HUES64 (cell line): Measurements from ENCODE around the gene CAPS.
"Not testable (repeated sequence)": the region's sequence is repeated elsewhere in the genome, so short reads cannot be mapped to it uniquely, and the experiment has no call there.

ENCODE experiments used
- H3K27ac ChIP-seq: 2 replicates; pipeline ENCODE4 v1.7.0; 2013; ENCODE audit warnings: low read depth, low read length, inconsistent platforms
- H3K27me3 ChIP-seq: 2 replicates; pipeline ENCODE4 v1.6.1; 2013; ENCODE audit warnings: mild to moderate bottlenecking, low read length; ENCODE audit not compliant: insufficient read depth
- H3K36me3 ChIP-seq: 2 replicates; pipeline ENCODE4 v1.6.1; 2013; ENCODE audit warnings: mild to moderate bottlenecking, low read length; ENCODE audit not compliant: insufficient read depth
- H3K4me1 ChIP-seq: 2 replicates; pipeline ENCODE4 v1.6.1; 2013; ENCODE audit warnings: mild to moderate bottlenecking, low read length, moderate library complexity; ENCODE audit not compliant: insufficient read depth
- H3K4me3 ChIP-seq: 2 replicates; pipeline ENCODE4 v1.5.1; 2013; ENCODE audit warnings: mild to moderate bottlenecking, low read length, moderate library complexity
- H3K9ac ChIP-seq: 2 replicates; pipeline ENCODE4 v1.6.1; 2013; ENCODE audit warnings: mild to moderate bottlenecking, low read depth, low read length
- H3K9me3 ChIP-seq: 2 replicates; pipeline ENCODE4 v1.6.1; 2013; ENCODE audit warnings: low read depth, low read length; ENCODE audit not compliant: insufficient read depth
- WGBS: fragments of 150-250, 120-280 bp; methylation state at CpG from one replicate; pipeline ENCODE4 v1.1.7; 2013; ENCODE audit warnings: missing lambda C conversion rate; 5-methylcytosine and 5-hydroxymethylcytosine counted together

The CAPS gene

DNA sequence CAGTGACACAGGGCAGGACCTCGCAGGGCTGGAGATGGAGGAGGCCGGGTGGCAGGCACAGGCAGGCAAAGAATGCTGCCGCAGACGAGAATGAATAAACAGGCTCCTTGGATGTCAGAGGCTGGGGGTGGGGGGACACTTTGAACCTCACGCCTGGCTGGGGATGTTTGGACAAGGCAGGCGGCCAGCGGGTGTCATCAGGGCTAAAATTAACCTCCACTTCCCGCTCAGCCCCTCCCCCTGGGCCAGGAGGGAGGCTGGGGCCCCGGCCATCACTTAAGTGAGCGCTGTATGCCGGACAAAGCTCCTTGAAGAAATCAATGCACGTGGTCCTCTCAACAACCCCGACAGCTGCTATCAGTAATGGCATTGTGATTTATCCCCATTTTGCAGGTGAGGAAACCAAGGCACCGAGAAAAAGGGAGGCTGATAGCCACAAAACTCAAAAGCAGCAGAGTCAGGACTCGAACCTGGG is 33.4 kb upstream of the CAPS start:
- no peaks in the 10 kb centered on the region for H3K36me3 ChIP-seq
- H3K27me3 ChIP-seq, result no peaks in the 10 kb centered on the region
- no peak overlapping the region for H3K9ac ChIP-seq
- no peaks in the 10 kb centered on the region for H3K9me3 ChIP-seq
- no peak overlapping the region for H3K27ac ChIP-seq
- peaks cover 3% of the 10 kb centered on the region; the same call in 1 of the 2 replicates for H3K4me1 ChIP-seq
- H3K4me3 ChIP-seq, result no peak overlapping the region
- 37% methylated on average over 15 of the region's 15 CpGs for WGBS

DNA sequence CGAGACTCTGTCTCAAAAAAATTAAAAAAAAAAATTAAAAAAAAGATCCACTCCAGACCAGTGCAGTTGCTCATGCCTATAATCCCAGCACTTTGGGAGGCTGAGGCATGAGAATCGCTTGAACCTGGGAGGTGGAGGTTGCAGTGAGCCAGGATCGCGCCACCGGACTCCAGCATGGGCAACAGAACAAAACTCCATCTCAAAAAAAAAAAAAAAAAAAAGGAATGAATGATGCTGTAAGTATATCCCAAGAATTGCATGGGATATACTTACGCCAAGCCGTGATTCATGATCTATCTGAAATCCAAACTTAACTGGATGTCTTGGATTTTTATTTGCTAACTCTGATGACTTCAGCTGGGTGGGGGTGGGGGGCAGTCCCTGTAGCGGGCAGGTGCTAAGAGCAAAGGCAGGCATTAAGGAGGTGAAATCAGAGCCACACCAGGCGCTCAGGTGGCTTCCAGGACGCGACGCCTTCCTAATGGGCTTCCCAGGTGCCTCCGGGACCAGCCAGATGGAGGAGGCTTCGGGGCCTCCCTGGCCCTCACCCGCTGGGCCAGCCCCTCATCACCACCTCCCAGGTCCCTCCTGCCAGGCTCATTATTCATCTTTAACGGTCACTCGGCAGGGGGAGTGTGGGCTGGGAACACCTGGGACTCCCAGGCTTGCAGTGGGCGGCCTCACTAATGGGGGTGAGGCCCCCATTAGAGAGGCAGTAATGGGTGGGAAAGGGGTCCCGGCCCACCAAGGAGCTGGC is 32.3 kb upstream of the CAPS start:
- 66% methylated on average over 16 of the region's 19 CpGs for WGBS
- no peak overlapping the region for H3K4me3 ChIP-seq
- H3K9ac ChIP-seq, result no peak overlapping the region
- H3K27me3 ChIP-seq, result no peaks in the 10 kb centered on the region
- no peaks in the 10 kb centered on the region for H3K36me3 ChIP-seq
- H3K4me1 ChIP-seq, result peaks cover 3% of the 10 kb centered on the region; the same call in 1 of the 2 replicates
- no peaks in the 10 kb centered on the region for H3K9me3 ChIP-seq
- H3K27ac ChIP-seq, result no peak overlapping the region

DNA sequence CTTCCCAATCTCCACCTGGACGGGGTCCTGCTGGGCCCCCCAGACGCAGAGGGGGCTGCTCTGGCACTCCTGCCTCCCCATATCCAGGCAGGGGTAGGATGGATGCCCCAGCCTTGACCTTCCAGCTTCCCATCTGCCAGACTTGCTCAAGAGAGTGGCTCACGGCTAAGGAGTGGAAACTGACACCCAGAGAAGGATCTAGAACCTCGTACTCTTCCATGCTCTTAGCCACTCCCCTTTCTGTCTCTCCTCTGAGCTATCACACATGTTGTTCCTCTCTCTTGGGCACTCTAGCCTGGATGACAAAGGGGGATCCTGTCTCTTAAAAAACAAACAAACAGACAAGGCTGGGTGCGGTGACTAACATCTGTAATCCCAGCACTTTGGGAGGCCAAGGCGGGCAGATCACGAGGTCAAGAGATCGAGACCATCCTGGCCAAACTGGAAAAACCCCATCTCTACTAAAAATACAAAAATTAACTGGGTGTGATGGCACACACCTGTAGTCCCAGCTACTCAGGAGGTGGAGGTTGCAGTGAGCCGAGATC is 31.6 kb upstream of the CAPS start:
- peaks cover 3% of the 10 kb centered on the region; the same call in 1 of the 2 replicates for H3K4me1 ChIP-seq
- H3K27me3 ChIP-seq, result no peaks in the 10 kb centered on the region
- WGBS, result 81% methylated on average over 9 of the region's 9 CpGs
- no peak overlapping the region for H3K9ac ChIP-seq
- no peaks in the 10 kb centered on the region for H3K9me3 ChIP-seq
- no peaks in the 10 kb centered on the region for H3K36me3 ChIP-seq
- H3K4me3 ChIP-seq, result no peak overlapping the region
- no peak overlapping the region for H3K27ac ChIP-seq

DNA sequence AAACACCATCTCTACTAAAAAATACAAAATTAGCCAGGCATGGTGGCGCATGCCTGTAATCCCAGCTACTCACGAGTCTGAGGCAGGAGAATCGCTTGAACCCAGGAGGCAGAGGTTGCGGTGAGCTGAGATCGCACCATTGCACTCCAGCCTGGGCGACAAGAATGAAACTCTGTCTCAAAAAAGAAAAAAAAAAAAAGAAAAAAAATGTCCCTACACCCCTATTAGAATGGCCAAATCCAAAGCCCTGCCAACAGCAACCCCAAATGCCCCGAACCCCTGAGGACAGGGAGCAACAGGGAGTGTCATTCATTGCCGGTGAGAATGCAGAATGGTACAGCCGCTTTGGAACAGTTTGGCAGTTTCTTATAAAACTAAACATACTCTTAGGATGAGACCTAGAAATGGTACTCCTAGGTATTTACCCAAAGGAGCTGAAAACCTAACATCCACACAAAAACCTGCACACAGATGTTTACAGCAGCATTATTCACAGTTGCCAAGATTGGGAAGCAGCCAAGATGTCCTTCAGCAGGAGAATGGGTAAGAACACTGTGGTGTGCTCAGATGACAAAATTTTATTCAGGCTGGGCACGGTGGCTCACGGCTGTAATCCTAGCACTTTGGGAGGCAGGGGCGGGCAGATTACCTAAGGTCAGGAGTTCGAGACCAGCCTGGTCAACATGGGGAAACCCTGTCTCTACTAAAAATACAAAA is 30.7 kb upstream of the CAPS start:
- WGBS, result 88% methylated on average over 10 of the region's 13 CpGs
- not testable (repeated sequence) for H3K4me3 ChIP-seq, H3K9ac ChIP-seq, H3K27ac ChIP-seq, H3K27me3 ChIP-seq, H3K4me1 ChIP-seq, H3K9me3 ChIP-seq, H3K36me3 ChIP-seq

DNA sequence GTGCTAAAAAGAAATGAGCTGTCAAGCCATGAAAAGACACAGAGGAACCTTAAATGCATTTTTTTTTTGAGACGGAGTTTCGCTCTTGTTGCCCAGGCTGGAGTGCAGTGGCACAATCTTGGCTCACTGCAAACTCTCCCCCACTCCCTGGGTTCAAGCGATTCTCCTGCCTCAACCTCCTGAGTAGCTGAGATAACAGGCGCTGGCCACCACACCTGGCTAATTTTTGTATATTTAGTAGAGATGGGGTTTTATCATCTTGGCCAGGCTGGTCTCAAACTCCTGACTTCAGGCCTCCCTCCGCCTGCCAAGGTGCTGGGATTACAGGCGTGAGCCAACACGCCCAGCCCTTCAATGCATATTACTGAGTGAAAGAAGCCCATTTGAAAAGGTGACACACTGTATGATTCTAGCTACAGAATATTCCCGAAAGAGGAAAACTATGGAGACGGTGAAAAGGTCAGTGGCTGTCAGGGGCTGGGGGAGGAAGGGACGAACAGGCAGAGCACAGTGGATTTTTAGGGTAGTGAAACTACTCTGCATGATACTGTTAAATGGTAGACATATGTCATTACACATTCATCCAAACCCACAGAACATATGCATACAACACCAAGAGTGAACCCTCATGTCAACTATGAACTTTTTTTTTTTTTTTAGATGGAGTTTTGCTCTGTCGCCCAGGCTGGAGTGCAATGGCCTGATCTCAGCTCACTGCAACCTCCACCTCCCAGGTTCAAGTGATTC is 29.8 kb upstream of the CAPS start:
- not testable (repeated sequence) for H3K4me3 ChIP-seq, H3K9me3 ChIP-seq, H3K27me3 ChIP-seq, H3K4me1 ChIP-seq, H3K36me3 ChIP-seq, H3K9ac ChIP-seq, H3K27ac ChIP-seq
- 84% methylated on average over 11 of the region's 11 CpGs for WGBS

DNA sequence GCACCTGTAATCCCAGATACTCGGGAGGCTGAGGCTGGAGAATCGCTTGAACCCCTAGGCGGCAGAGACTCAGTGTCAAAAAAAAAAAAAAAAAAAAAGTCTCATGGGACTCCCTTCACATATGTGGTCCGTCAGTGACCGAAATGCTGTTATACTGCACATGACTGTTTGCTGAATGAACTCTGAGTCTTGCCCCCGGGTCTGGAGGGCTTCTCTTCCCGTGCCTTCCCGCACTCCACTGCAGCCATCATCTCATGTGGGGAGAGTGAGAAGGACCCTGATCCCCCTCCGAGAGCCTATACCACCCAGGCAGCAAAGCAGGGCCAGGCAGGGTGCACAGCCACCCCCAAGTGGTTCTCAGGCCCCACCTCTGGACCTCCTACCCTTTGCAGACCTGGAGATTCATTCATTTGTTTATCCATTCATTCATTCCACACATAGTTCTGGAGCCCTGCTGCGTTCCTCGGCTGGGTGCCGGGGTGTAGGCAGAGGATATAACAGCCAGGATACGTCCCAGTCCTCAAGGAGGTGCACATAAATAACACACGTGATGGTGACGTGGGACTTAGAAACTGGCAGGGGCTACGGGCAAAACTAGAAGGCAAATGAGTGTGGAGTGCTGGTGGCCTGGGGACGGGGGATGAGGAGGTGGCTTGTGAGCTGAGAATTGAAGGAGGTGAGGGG is 24.6 kb upstream of the CAPS start:
- no peak overlapping the region for H3K4me3 ChIP-seq
- H3K36me3 ChIP-seq, result no peaks in the 10 kb centered on the region
- H3K27me3 ChIP-seq, result no peaks in the 10 kb centered on the region
- H3K27ac ChIP-seq, result no peak overlapping the region
- 82% methylated on average over 17 of the region's 17 CpGs for WGBS
- no peaks in the 10 kb centered on the region for H3K4me1 ChIP-seq
- H3K9me3 ChIP-seq, result no peaks in the 10 kb centered on the region
- H3K9ac ChIP-seq, result no peak overlapping the region

DNA sequence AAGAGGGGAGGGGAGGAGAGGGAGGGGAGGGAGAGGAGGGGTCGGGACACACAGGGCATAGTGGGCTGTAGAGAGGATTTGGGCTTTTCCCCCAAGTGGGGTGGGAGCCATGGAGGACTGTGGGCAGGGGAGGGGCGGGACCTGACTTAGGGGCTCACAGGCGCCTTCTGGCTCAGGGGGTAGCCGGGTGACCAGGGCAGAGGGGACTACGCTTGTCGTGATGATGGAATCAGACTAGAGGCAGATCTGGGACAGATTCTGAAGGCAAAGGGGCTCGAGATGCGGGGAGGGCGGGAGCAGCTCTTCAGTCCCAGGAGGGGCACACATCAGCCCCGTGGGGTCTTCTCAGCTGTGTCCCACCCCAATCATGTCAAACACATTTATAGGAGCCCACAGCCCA is 24.0 kb upstream of the CAPS start:
- H3K36me3 ChIP-seq, result peaks cover 4% of the 10 kb centered on the region; the same call in 1 of the 2 replicates
- H3K27me3 ChIP-seq, result no peaks in the 10 kb centered on the region
- H3K9ac ChIP-seq, result no peak overlapping the region
- WGBS, result 74% methylated on average over 10 of the region's 10 CpGs
- no peaks in the 10 kb centered on the region for H3K9me3 ChIP-seq
- H3K27ac ChIP-seq, result no peak overlapping the region
- no peaks in the 10 kb centered on the region for H3K4me1 ChIP-seq
- no peak overlapping the region for H3K4me3 ChIP-seq

DNA sequence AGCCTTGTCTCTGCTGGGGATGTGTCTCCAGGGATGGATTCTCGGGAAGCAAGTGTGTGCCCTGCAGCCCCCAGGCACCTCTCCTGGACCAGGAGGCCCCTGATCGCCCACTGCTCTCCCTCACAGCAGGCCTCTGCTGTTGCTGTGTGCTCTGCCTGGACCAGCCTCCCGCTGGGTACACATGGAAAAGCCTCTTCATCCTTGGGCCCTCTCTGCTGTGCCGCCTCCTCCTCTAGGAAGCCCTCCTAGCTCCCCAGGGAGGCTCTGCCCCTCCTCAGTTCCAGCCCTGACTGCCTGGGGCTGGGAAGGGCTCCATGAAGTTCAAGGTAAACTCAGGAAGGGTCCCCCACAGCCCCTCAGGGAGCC is 22.5 kb upstream of the CAPS start:
- 77% methylated on average over 4 of the region's 4 CpGs for WGBS
- no peak overlapping the region for H3K9ac ChIP-seq

DNA sequence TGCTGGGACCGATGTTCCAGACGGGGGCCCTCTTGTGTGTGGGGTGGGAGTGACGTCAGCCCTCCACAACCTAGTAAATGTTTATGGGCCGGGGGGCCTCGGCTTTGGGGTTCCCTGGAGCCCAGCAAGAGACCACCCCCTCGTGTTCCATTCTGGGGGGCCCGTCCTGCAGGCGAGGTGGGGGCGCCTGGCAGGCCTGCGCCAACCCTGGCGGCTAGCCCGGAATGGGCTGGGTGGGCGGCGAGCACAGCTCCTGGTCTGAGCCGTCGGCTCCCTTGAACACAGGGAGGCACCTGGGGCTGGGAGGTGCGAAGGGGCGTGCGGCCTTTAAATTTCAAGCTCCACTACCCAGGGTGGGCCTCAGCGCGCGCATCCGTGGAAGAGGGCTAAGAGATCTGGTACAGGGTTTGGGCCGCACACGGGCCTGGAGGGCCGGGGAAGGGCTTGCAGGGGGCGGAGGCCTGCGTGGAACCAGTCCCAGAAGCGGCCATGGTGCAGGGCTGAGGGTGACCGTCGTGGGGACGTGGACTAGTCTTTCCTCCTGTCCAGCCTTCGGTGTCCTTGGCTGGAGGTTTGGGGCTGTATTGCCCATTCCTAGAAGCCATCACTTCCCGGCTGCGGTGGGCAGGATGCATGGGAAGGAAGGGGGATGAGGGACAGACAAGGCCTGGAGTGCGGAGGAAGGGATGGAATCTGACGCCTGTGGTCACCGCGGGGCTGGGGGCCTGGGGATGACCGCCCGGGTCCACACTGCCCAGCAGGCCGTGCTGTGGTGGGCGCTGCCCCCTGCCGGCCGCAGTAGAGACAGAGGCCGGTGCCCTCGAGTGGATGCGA is 21.9 kb upstream of the CAPS start:
- Histone ChIP-seq H3K4me3 (no peak overlapping the region), H3K27ac (no peak overlapping the region), H3K9me3 (no peaks in the 10 kb centered on the region), H3K36me3 (peaks cover 22% of the 10 kb centered on the region), H3K4me1 (no peaks in the 10 kb centered on the region), H3K9ac (no peak overlapping the region), H3K27me3 (no peaks in the 10 kb centered on the region)
- WGBS, result 41% methylated on average over 47 of the region's 48 CpGs

More for the DNA sequence above, 22.5 kb upstream of the CAPS start:
- H3K4me3 ChIP-seq, result no peak overlapping the region
- peaks cover 18% of the 10 kb centered on the region for H3K36me3 ChIP-seq
- H3K27me3 ChIP-seq, result no peaks in the 10 kb centered on the region
- H3K27ac ChIP-seq, result no peak overlapping the region
- no peaks in the 10 kb centered on the region for H3K9me3 ChIP-seq
- no peaks in the 10 kb centered on the region for H3K4me1 ChIP-seq

DNA sequence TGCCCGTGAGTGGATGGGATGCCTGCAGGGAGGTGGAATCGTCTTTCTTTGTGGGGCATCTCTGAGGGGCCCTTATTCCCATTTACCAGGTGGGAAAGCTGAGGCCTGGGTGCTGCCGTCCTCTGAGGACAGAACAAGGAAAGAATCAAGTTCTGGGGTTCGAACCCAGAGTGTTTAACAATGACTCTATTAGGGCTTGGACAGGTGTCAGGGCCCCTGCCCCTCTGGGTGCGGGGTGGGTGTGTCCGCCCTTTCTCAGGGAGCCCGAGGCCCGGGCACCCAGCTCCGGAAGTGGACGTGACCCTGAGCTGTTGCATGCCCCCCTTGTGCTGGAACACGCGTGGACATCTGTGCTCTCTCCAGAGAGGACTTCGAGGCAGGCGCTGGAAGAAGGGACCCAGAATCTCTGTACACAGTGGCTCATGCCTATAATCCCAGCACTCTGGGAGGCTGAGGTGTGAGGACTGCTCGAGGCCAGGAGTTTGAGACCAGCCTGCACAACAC is 21.2 kb upstream of the CAPS start:
- no peak overlapping the region for H3K9ac ChIP-seq
- WGBS, result 74% methylated on average over 15 of the region's 15 CpGs
- no peak overlapping the region for H3K4me3 ChIP-seq
- H3K27ac ChIP-seq, result no peak overlapping the region
- H3K9me3 ChIP-seq, result no peaks in the 10 kb centered on the region
- H3K36me3 ChIP-seq, result peaks cover 22% of the 10 kb centered on the region
- no peaks in the 10 kb centered on the region for H3K4me1 ChIP-seq
- no peaks in the 10 kb centered on the region for H3K27me3 ChIP-seq
